Middle frontal gyrus (tissue), 1 donor: ENCODE data around the gene TSPAN18.

Experiments used
- DNase-seq: peaks from one replicate; pipeline ENCODE4 v3.0.0-alpha.2; 2015; ENCODE audit warnings: low spot score; ENCODE audit errors: extremely low spot score

Gene TSPAN18

GRCh38 chr11:44974402-44975000 is 247.7 kb downstream of the TSPAN18 start:
- no peak for DNase-seq

GRCh38 chr11:44976576-44976975 is 249.8 kb downstream of the TSPAN18 start:
- no peak for DNase-seq

GRCh38 chr11:44977493-44977984 is 250.8 kb downstream of the TSPAN18 start:
- no peak for DNase-seq

GRCh38 chr11:44978274-44978960 is 251.7 kb downstream of the TSPAN18 start:
- DNase-seq: no peak

GRCh38 chr11:44978961-44979331 is 252.2 kb downstream of the TSPAN18 start:
- no peak for DNase-seq

GRCh38 chr11:44979543-44980399 is 253.0 kb downstream of the TSPAN18 start:
- no peak for DNase-seq

GRCh38 chr11:44980533-44981427 is 254.0 kb downstream of the TSPAN18 start:
- no peak for DNase-seq
